Heart left ventricle (tissue), 16 donors: ENCODE measurements around the gene PRR13. TPM values are rescaled to one million over a fixed set of nuclear protein-coding genes. Genes with fewer than 3 reads are reported as not detected.

Source experiments
- ATAC-seq, 4 donors: fragments of 200-7000 bp; cut with Tn5 transposase; one replicate each; pipeline ENCODE4 v1.9.1; 2020 to 2022; ENCODE audit warnings: moderate library complexity in 4 of 4, mild to moderate bottlenecking in 3 of 4, moderate number of reproducible peaks in 1 of 4
- DNase-seq, 5 donors: peaks; one replicate each; pipeline ENCODE4 v3.0.0-alpha.2; 2020
- H3K27ac ChIP-seq, 12 donors: fragments of 200-600 bp; sonication (generic) in 4 of 12; one replicate each; pipeline versions ENCODE4 v1.5.0 to v1.8.0; 2016 to 2022; ENCODE audit warnings: mild to moderate bottlenecking in 2 of 12
- H3K27me3 ChIP-seq, 9 donors: fragments of 200-600 bp; sonication (generic) in 2 of 9; one replicate each; pipeline versions ENCODE4 v1.5.1 to v1.8.0; 2016 to 2022; ENCODE audit warnings: mild to moderate bottlenecking in 3 of 9
- H3K36me3 ChIP-seq, 9 donors: fragments of 200-600 bp; sonication (generic) in 2 of 9; one replicate each; pipeline versions ENCODE4 v1.5.0 to v1.8.0; 2018 to 2022; ENCODE audit warnings: mild to moderate bottlenecking in 2 of 9
- H3K4me1 ChIP-seq, 12 donors: fragments of 200-600 bp; sonication (generic) in 4 of 12; one replicate each; pipeline versions ENCODE4 v1.5.0 to v1.8.0; 2016 to 2022; ENCODE audit warnings: mild to moderate bottlenecking in 3 of 12
- H3K4me3 ChIP-seq, 12 donors: fragments of 200-600 bp; sonication (generic) in 4 of 12; one replicate each; pipeline versions ENCODE4 v1.5.0 to v1.8.0; 2017 to 2022; ENCODE audit warnings: mild to moderate bottlenecking in 9 of 12, moderate library complexity in 4 of 12
- H3K9me3 ChIP-seq, 12 donors: fragments of 200-600 bp; sonication (generic) in 4 of 12; one replicate each; pipeline versions ENCODE4 v1.5.0 to v1.8.0; 2016 to 2022; ENCODE audit warnings: mild to moderate bottlenecking in 1 of 12
- POLR2A ChIP-seq, 2 donors: fragments of 450-650 bp; IDR thresholded peaks; one replicate each; pipeline ENCODE4 v1.6.1; 2017; ENCODE audit warnings: antibody characterized with exemption in 2 of 2, mild to moderate bottlenecking in 2 of 2, moderate library complexity in 2 of 2
- WGBS, 4 donors: extraction: QIAGEN DNeasy Blood & Tissue Kit in 2 of 4; methylation state at CpG; one replicate each; pipeline versions ENCODE4 v1.1.5 to v1.1.7; 2013 to 2018; 5-methylcytosine and 5-hydroxymethylcytosine counted together
- intact Hi-C, 10 donors: fragments of 100-400 bp; cut with DNase I; formaldehyde crosslinking; loops; one replicate each; pipeline versions ENCODE4 v1.11.1 to v1.14.2; 2022
- polyA plus RNA-seq, 2 donors: library from polyadenylated mRNA; stranded (reverse); fragments of 200-250 nt; gene quantifications; one replicate each; pipeline ENCODE4 v1.2.3, GENCODE V29; 2013
- total RNA-seq, 9 donors: library from RNA; depleted of rRNA in 2 of 9; stranded (reverse); fragments of >200 nt in 2 of 9; fragmentation: NEBNext Ultra II Directional in 3 of 9; extraction: Animal tissue kit (Norgen Biotek cat#: 25700) in 3 of 9; gene quantifications; one replicate each; pipeline versions ENCODE4 v1.1.0 to v1.2.4, GENCODE V29; 2016 to 2023
- TF ChIP-seq, protein P1 (sequence below), 12 donors: fragments of 200-600 bp; sonication (generic) in 4 of 12; IDR thresholded peaks; one replicate each; pipeline versions ENCODE4 v1.5.0 to v1.8.0; 2018 to 2022; ENCODE audit warnings: antibody characterized with exemption in 12 of 12, mild to moderate bottlenecking in 5 of 12
- donor health status: ischemic (EF 13 %, LVEDD 7.1; RV severe dilation, severe dysfunction).
- donor health status: healthy with polysubstance abuse.
- donor health status: DM: no; HTN: yes; CAD: no.
- donor health status: DM: no; HTN: no; CAD: no.
- donor health status: ischemic (EF 25% LVEDD 6.9; RV normal size, moderate dysfunction).
- donor health status: ischemic (EF 25% LVEDD 5.7; RV mildly dilated, moderate dysfunction).
- donor health status: healthy.
- donor health status: DM: yes; HTN: yes; CAD: no.
- donor health status: ischemic (EF 35%, LVEDD 5.7; RV mildly dilated, moderate dysfunction).
- donor health status: nonischemic (EF 11% LVEDD 7.7; RV severe dilation, severe dysfunction).
- donor health status: DM: yes; HTN: yes; CAD: no.
- donor health status: PGD.
- donor health status: ischemic (EF 29% LVEDD 5.4; RV normal size, mild dysfunction).
- donor health status: nonischemic (EF 23%, LVEDD 6.1; RV moderate dilation, normal function).

Gene PRR13
- total and polyA plus RNA-seq, 11 donors: 25.7 to 121 (median 53.1) TPM

DNA sequence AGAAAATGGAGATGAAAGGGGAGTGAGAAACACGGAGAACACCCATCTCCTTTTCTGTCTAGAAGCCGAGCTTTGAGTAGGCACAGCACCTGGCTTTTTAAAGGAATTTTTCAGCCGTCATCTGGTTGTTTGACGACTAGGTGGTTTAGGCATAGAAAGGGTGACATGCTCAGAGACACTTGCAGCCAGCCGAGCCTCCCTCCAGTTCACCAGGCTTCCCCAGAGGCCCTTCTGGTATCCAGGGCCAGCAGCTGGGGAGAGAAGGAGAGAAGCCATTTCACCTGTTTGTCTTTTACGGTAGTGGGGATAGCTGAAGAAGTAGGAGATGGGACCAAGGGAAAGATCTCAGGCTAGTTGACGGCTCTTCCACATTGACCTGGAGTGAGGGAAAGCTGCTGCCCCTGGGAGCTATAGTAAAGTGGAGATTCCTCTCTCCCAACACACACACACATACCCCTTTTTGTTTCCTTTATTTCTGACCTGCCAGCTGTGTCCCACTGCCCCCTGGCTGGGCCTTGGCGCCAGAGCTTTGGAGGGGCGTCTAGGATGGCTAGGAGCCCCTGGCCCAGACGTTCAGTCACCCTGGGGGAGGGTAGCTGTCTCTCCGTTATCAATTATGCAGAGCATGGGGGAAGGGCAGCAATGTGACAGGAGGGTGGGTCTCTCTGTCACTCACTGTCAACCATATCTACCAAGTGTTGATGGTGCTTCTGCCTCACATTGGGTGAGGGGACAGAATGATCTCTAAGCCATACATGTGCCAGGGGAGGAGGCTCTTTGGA is 52.3 kb downstream of the PRR13 start:
- Histone ChIP-seq H3K4me1 (peaks cover 0 to 44% (median 25%) of the 10 kb centered on the region in 12 donors), H3K27me3 (no peaks in the 10 kb centered on the region), H3K4me3 (peak overlapping the region; percentile 13 to 71 (median 62)), H3K27ac (peak overlapping the region; percentile 5 to 87 (median 78)), H3K9me3 (no peaks in the 10 kb centered on the region), H3K36me3 (no peaks in the 10 kb centered on the region)
- DNase-seq (no peak), ATAC-seq (no peak)
- TF ChIP-seq POLR2A (IDR thresholded peaks at IDR 0.05): no peak
- TF ChIP-seq, protein P1, sequence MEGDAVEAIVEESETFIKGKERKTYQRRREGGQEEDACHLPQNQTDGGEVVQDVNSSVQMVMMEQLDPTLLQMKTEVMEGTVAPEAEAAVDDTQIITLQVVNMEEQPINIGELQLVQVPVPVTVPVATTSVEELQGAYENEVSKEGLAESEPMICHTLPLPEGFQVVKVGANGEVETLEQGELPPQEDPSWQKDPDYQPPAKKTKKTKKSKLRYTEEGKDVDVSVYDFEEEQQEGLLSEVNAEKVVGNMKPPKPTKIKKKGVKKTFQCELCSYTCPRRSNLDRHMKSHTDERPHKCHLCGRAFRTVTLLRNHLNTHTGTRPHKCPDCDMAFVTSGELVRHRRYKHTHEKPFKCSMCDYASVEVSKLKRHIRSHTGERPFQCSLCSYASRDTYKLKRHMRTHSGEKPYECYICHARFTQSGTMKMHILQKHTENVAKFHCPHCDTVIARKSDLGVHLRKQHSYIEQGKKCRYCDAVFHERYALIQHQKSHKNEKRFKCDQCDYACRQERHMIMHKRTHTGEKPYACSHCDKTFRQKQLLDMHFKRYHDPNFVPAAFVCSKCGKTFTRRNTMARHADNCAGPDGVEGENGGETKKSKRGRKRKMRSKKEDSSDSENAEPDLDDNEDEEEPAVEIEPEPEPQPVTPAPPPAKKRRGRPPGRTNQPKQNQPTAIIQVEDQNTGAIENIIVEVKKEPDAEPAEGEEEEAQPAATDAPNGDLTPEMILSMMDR (IDR thresholded peaks at IDR 0.05): no peak
- 33 to 44% (median 39%) methylated on average over 11 of the region's 11 CpGs for WGBS, 4 donors
- intact Hi-C loops: loop anchor here in 2 of 10 donors (5.0 kb wide), 1 partner anchor 42 kb away; the partner anchor contains the start of gene PCBP2 (in 2 of the 2)

Other genes with a start within 250 kb of the PRR13 start
- gene ITGB7, start 234.5 kb upstream of the PRR13 start, total RNA-seq: 10 to 100 TPM in 1 of 9 donors, 1 to 10 TPM in 5, under 1 TPM in 3; 0.12 to 11.6 (median 1.4) TPM
- gene ITGB7, start 234.5 kb upstream of the PRR13 start, polyA plus RNA-seq: under 1 TPM; 0.50 to 0.75 TPM
- 10 to 100 TPM in 7 of 9 donors, 1 to 10 TPM in 2; 6.4 to 22.5 (median 16.0) TPM for gene RARG, start 209.5 kb upstream of the PRR13 start, total RNA-seq
- 10 to 100 TPM in 1 of 2 donors, 1 to 10 TPM in 1; 7.4 to 10.2 TPM for gene RARG, start 209.5 kb upstream of the PRR13 start, polyA plus RNA-seq
- gene ESPL1, start 173.4 kb upstream of the PRR13 start, total RNA-seq: 1 to 10 TPM in 2 of 9 donors, under 1 TPM in 7; 0.06 to 6.1 (median 0.43) TPM
- gene ESPL1, start 173.4 kb upstream of the PRR13 start, polyA plus RNA-seq: under 1 TPM; 0.15 to 0.18 TPM
- gene PFDN5, start 146.2 kb upstream of the PRR13 start, total RNA-seq: 100 to 1,000 TPM; 289 to 380 (median 358) TPM
- 100 to 1,000 TPM; 529 to 979 TPM for gene PFDN5, start 146.2 kb upstream of the PRR13 start, polyA plus RNA-seq
- gene MYG1, start 142.0 kb upstream of the PRR13 start, total RNA-seq: 10 to 100 TPM; 32.1 to 37.0 (median 35.0) TPM
- 10 to 100 TPM; 45.5 to 58.6 TPM for gene MYG1, start 142.0 kb upstream of the PRR13 start, polyA plus RNA-seq
- gene AAAS, start 120.1 kb upstream of the PRR13 start, total RNA-seq: 10 to 100 TPM; 26.7 to 44.5 (median 37.1) TPM
- 10 to 100 TPM; 32.5 to 32.6 TPM for gene AAAS, start 120.1 kb upstream of the PRR13 start, polyA plus RNA-seq
- gene SP7, start 105.4 kb upstream of the PRR13 start, total RNA-seq: not detected
- gene SP7, start 105.4 kb upstream of the PRR13 start, polyA plus RNA-seq: not detected
- 10 to 100 TPM; 22.9 to 48.8 (median 34.7) TPM for gene SP1, start 61.6 kb upstream of the PRR13 start, total RNA-seq
- gene SP1, start 61.6 kb upstream of the PRR13 start, polyA plus RNA-seq: 10 to 100 TPM in 1 of 2 donors, 1 to 10 TPM in 1; 7.9 to 13.8 TPM
- gene AMHR2, start 17.9 kb upstream of the PRR13 start, total RNA-seq: 1 to 10 TPM in 2 of 9 donors, under 1 TPM in 2, not detected in 5; 0.30 to 2.2 (median 0.78) TPM
- gene AMHR2, start 17.9 kb upstream of the PRR13 start, polyA plus RNA-seq: under 1 TPM in 1 of 2 donors, not detected in 1; 0.57 TPM
- 100 to 1,000 TPM; 293 to 642 (median 559) TPM for gene PCBP2, start 10.4 kb downstream of the PRR13 start, total RNA-seq
- gene PCBP2, start 10.4 kb downstream of the PRR13 start, polyA plus RNA-seq: 100 to 1,000 TPM; 290 to 343 TPM
- gene MAP3K12, start 57.7 kb downstream of the PRR13 start, total RNA-seq: 10 to 100 TPM in 2 of 9 donors, 1 to 10 TPM in 7; 3.3 to 12.6 (median 4.2) TPM
- 1 to 10 TPM; 4.5 to 6.5 TPM for gene MAP3K12, start 57.7 kb downstream of the PRR13 start, polyA plus RNA-seq
- 10 to 100 TPM in 5 of 9 donors, 1 to 10 TPM in 4; 7.8 to 19.5 (median 10.1) TPM for gene TARBP2, start 59.5 kb downstream of the PRR13 start, total RNA-seq
- 10 to 100 TPM; 12.6 to 23.5 TPM for gene TARBP2, start 59.5 kb downstream of the PRR13 start, polyA plus RNA-seq
- gene NPFF, start 65.8 kb downstream of the PRR13 start, total RNA-seq: not detected
- gene NPFF, start 65.8 kb downstream of the PRR13 start, polyA plus RNA-seq: not detected
- gene ATF7, start 184.6 kb downstream of the PRR13 start, total RNA-seq: 10 to 100 TPM; 21.1 to 43.2 (median 32.0) TPM
- gene ATF7, start 184.6 kb downstream of the PRR13 start, polyA plus RNA-seq: 10 to 100 TPM; 20.0 to 21.3 TPM
- 100 to 1,000 TPM; 392 to 753 (median 520) TPM for gene ATP5MC2, start 234.3 kb downstream of the PRR13 start, total RNA-seq
- 100 to 1,000 TPM; 598 to 748 TPM for gene ATP5MC2, start 234.3 kb downstream of the PRR13 start, polyA plus RNA-seq